G401.6 (cell line): ENCODE data around the gene SH3PXD2B.
A peak's percentile ranks its signal among the peaks of the same experiment; 100 is the strongest.
"Not testable (repeated sequence)": the region's sequence is repeated elsewhere in the genome, so short reads cannot be mapped to it uniquely, and the experiment has no call there.

Experiments
- FAIRE-seq: peaks from 2 replicates; lab custom pipeline; 2012; peaks lifted over from hg19 to GRCh38; lab: Jason Lieb, UNC

SH3PXD2B gene

DNA sequence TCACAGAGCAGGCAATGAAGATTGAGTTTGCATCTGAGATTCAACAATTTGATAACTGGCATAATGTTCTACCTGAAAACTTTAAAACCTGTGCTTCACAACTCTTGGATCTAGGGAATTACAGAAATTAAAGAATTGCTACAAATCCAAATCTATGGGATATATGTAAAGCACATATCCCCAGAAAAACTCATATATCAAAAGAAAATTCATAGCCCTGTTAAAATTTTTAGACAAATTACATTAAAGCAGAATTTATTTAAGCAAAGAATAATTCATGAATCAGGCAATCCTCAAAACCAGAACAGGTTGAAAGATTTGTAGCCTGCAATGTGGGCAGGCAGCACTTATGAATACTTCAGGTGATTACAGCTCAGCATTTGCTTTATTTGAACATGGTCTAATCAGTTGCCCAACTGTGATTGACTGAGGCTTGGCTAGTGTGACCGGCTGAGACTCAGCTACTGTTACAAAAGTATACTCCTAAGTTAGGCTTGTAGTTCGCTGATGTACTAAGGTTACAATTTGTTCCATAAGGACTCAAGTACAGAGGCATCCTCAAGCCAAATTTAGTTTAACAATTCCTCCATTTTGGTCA is 160.5 kb downstream of the SH3PXD2B start:
- no peak for FAIRE-seq

GRCh38 chr5:172293054-172293744 is 161.1 kb downstream of the SH3PXD2B start:
- FAIRE-seq: peak; percentile 89

GRCh38 chr5:172291837-172292236 is 162.5 kb downstream of the SH3PXD2B start:
- FAIRE-seq: not testable (repeated sequence)

DNA sequence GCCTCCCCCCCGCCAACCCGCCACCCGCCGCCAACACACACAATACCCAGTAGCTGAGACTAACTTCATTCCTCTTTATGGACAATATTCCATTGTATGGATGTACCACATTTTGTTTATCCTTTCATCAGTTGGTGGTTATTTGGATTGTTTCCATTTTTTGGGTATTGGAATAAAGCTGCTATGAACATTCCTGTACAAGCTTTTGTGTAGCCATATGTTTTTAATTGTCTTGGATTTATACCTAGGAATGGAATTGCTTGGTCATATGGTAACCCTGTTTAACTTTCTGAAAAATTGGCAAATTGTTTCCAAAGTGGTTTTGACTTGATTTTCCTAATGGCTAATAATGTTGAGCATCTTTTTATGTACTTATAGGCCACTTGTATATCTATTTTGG is 165.9 kb downstream of the SH3PXD2B start:
- no peak for FAIRE-seq

DNA sequence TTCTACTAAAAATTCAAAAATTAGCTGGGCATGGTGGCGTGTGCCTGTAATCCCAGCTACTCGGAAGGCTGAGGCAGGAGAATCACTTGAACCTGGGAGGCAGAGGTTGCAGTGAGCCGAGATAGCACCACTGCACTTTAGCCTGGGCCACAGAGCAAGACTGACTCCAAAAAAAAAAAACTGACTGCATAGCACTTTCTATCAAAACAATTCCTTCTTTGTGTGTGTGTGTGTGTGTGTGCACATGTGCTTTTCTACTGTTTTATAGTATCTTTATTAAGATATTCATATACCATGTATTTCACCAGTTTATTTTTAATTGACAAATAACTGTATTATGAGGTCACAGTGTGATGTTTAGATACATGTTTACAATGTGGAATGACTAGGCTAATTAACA is 167.2 kb downstream of the SH3PXD2B start:
- FAIRE-seq: not testable (repeated sequence)

GRCh38 chr5:172285226-172286143 is 168.8 kb downstream of the SH3PXD2B start:
- FAIRE-seq: no peak

DNA sequence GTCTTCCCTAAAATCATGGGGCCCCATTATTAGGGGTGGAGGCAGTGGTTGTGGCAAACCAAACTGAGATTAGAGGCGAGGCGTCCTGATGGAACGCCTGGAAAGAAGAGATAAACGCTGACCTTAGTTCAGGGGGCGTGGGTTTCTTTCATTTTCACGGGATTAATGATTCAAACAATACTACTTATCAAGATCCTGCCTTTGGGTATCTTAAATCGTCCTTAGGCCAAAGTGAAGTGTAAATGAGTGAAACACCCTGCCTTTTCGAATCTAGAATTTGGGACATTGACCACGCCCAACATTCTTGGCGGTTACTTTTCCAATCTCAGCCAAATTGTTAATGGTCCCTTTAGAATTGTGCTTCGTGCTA is 169.7 kb downstream of the SH3PXD2B start:
- no peak for FAIRE-seq

GRCh38 chr5:172283862-172284610 is 170.3 kb downstream of the SH3PXD2B start:
- no peak for FAIRE-seq

DNA sequence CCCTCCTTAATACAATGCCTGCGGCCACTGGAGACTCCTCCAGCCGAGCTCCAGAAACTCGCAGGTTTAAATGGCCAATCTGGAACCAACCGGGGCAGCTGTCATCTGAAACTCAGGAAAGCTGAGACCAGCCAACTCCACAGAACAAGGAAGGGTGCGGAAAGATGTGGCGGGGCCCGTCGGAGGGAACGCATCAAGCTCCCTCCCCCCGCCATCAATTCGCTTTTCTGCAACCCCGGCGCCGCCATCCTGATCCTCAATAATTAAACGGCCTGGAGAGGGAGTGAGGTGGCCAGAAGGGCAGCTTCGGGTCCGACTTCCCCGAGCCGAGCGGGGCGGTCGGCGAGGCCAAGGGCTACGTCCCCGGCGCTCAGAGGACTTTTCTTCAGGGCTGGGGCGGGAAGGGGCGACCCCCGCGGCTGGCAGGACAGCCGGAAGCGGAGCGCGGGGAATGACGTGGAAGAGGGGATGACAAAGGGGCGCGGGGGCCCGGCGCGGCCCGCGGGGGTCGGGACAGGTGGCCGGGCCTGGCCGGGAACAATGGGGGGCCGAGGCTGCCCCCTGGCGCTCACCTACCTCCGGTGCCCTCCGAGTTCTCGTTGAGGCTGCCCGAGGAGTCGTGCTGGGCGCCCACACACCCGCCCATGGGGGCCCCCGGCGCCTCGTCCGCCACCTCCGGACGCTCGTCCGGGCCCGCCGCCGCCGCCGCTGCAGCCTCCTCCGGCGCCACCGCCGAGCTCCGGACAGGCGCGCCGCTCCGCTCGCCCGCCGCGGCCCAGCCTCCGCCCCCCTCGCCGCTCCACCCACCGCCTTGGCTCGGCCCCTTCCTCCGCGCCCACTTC is 171.1 kb downstream of the SH3PXD2B start, which contains the start of gene UBTD2:
UBTD2 (minus strand) TSS at position 745 of the 842 bp plus-strand sequence; CDS start at position 646, 99 bp downstream.
- FAIRE-seq: no peak

GRCh38 chr5:172282272-172283019 is 171.9 kb downstream of the SH3PXD2B start:
- no peak for FAIRE-seq

DNA sequence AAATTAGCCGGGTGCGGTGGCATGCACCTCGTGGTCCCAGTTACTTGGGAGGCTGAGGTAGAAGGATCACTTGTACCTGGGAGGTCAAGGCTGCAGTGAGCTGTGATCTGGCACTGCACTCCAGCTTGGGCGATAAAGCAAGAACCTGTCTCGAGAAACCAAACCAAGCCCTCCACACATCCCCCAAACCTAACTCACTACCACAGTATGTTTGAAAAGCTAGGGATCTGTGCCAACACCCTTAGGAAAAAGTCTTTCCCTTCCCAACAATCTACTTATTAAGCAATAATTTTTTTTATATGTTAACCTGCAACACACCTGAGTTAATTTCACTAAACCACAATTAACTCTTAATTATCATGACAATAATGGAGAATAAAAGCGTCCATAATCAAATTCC is 173.0 kb downstream of the SH3PXD2B start:
- no peak for FAIRE-seq

GRCh38 chr5:172280929-172281328 is 173.4 kb downstream of the SH3PXD2B start:
- no peak for FAIRE-seq

GRCh38 chr5:172280317-172280716 is 174.0 kb downstream of the SH3PXD2B start:
- FAIRE-seq: no peak

DNA sequence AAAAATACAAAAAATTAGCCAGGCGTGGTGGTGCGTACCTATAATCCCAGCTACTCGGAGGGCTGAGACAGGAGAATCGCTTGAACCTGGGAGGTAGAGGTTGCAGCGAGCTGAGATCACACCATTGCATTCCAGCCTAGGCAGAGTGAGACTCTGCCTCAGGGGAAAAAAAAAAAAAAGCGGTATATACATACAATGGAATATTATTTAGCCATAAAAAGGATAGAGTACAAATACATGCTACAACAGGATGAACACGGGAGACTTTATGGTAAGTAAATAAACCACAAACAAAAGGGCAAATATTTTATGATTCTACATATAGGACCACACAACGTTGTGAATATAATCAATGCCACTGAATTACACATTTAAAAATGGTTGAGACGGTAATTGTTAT is 176.0 kb downstream of the SH3PXD2B start:
- no peak for FAIRE-seq

DNA sequence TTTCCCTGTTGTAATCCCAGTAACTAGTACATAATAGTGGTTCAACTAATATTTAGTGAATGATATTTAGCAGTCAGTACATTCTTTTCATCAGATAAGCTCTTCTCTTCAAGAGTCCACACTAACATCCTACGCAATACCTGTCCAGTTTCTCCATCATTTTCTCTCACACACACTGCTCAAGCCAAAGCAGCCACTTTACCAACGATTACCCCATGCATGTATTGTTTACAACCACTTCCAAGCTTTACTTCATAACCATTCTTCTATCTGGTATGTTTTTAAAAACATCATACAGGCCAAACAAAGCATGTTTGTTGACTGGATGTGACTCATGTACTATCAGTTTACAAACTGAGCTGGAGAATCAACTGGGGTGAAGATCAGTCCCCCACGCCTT is 178.1 kb downstream of the SH3PXD2B start:
- FAIRE-seq: no peak
